EH (cell line): ENCODE data around the gene CDC42EP2.

ENCODE experiments used
- DNase-seq: peaks from one replicate; pipeline ENCODE4 v3.0.0-alpha.2; 2015; ENCODE audit warnings: low read depth

Gene CDC42EP2

GRCh38 chr11:65298131-65298535 is 16.5 kb upstream of the CDC42EP2 start:
- peak; percentile 44 for DNase-seq

GRCh38 chr11:65298655-65299179 is 15.9 kb upstream of the CDC42EP2 start:
- peak; percentile 81 for DNase-seq

- no peak for DNase-seq
Measured at GRCh38 chr11:65300621-65301275, 13.9 kb upstream of the CDC42EP2 start.

GRCh38 chr11:65301491-65302329 is 13.0 kb upstream of the CDC42EP2 start:
- peak; percentile 36 for DNase-seq

- no peak for DNase-seq
Measured at GRCh38 chr11:65303555-65303954, 11.1 kb upstream of the CDC42EP2 start.

- DNase-seq: no peak
Measured at GRCh38 chr11:65304110-65304509, 10.6 kb upstream of the CDC42EP2 start.

- DNase-seq: no peak
Measured at GRCh38 chr11:65304613-65305012, 10.1 kb upstream of the CDC42EP2 start.

- peak; percentile 60 for DNase-seq
Measured at GRCh38 chr11:65305501-65306268, 9.0 kb upstream of the CDC42EP2 start.

- DNase-seq: peak; percentile 43
Measured at GRCh38 chr11:65307298-65308229, 7.1 kb upstream of the CDC42EP2 start.

GRCh38 chr11:65308281-65308891 is 6.3 kb upstream of the CDC42EP2 start:
- DNase-seq: no peak

GRCh38 chr11:65309006-65309405 is 5.7 kb upstream of the CDC42EP2 start:
- DNase-seq: no peak

- peak; percentile 42 for DNase-seq
Measured at GRCh38 chr11:65310215-65310614, 4.5 kb upstream of the CDC42EP2 start.

GRCh38 chr11:65310736-65311135 is 3.9 kb upstream of the CDC42EP2 start:
- peak; percentile 61 for DNase-seq

- DNase-seq: peak; percentile 55
Measured at GRCh38 chr11:65311170-65311678, 3.4 kb upstream of the CDC42EP2 start.

GRCh38 chr11:65315204-65315865 is 669 bp downstream of the CDC42EP2 start:
- DNase-seq: peak; percentile 75

- DNase-seq: no peak
Measured at GRCh38 chr11:65315866-65316226, 1.2 kb downstream of the CDC42EP2 start.

GRCh38 chr11:65316227-65317024 is 1.8 kb downstream of the CDC42EP2 start:
- DNase-seq: peak; percentile 95

GRCh38 chr11:65317025-65317786 is 2.5 kb downstream of the CDC42EP2 start:
- DNase-seq: peak; percentile 73
